ENCODE results near the gene KAZN.
A peak's percentile ranks its signal among the peaks of the same experiment; 100 is the strongest.
"Not testable (repeated sequence)": the region's sequence is repeated elsewhere in the genome, so short reads cannot be mapped to it uniquely, and the experiment has no call there.

KAZN gene

DNA sequence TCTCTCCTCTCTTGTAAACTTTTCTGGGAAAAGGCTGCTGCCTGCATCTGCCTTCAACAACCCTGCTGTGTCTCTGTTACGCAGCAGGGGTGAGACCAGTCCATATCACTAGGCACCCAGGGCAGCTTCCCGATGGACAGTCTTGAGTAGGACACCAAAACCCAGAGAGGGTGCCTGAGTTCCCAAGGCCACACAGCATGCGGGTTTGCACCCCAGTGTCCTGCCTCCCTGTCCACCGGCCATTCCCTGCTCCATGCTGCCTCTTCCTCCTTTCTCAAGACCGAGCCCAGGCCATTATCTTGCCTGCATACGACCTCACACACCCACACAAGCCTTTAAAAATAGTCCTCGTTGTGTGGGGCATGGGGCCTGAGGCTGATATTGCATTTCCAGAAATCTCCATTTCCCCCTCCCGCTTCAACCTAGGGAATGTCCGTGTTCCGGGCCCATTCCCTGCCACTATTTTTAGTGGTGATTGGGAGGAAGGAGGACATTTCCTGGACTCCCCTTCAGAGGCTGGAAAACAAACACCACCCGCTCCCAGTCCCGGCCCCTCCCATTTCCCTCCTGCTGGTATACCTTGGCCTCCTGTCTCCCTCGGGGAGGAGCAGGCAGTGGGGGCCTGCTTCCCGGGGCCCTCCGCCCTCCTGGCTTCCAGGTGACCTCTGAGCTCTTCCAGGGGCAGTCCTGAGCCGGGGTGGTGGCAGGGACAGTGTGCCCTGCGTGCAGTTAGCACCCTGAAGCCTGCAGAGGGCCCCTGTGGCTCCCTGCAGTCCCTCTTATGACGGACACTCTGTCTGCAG is 422.7 kb downstream of the KAZN start:
- DNase-seq = no peak

DNA sequence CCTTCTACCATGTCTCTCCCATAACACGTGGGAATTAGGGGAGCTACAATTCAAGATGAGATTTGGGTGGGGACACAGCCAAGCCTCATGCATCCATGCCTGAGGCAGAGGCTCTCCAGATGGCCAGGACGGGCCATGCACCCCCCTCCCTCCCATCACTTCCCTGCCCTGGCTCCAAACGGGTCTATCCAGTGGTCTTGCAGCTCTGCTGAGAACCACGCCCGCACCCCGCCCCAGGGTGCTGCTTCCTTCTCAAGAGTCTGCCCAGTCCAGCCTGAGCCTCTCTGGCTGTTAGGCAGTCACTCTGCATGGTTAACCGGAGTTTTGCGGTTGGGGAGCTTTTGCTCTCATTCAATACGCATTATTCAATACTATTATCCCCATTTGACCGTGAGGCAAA is 423.6 kb downstream of the KAZN start:
- DNase-seq = no peak

DNA sequence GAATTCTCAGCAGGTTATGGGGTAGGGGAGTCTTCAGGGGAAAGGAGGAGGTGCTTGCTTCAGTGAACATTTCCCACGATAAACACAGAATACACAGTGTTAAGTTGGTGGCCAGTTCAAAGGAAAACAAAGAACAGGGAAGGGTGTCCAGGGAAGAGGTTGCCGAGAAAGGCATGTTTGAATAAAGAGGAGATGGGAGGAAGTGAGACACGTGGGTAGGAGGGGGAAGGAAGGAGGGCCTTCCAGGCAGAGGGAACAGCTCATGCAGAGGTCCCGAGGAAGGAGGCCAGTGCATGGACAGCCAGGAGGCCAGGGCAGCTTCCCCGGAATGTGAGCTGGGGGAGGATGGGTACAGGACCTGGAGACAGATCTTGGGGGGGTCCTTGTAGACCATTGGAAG is 424.7 kb downstream of the KAZN start:
- DNase-seq = no peak

DNA sequence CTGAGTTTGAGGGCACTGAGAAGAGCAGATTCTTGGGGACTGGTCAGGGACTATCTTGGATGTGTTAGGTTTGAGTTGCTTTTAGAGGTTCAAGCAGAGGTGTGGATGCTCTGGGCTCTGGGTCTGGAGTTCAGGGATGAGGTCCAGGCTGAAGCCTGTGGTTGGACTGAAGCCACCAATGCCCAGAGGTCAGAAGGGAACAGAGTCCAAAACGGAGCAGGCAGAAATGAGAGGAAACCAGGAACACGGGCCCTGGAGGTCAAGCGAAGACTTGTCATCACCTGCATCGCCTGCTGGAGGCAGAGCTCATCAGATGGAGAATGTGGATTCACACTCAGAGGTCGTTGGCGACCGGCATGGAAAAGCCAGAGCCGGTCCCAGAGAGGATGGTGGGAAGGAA is 425.5 kb downstream of the KAZN start:
- DNase-seq = no peak

DNA sequence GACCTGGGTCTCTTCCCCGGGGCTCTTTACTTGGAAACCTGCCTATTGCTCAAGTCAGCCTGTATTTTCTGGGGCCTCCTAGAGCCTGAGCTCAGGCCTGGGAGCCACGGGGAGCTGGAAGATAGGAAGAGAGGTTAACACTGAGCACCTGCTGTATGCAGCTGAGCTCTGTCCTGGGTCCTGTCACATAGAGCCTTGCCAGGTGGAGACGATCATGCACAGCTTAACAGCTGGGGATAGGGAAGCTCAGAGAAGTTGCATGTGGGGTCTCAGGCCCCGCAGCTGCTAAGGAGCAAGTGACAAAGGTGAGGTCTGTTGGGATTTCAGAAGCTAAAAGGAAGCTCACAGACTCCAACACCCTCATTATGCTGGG is 427.6 kb downstream of the KAZN start:
- DNase-seq = no peak

DNA sequence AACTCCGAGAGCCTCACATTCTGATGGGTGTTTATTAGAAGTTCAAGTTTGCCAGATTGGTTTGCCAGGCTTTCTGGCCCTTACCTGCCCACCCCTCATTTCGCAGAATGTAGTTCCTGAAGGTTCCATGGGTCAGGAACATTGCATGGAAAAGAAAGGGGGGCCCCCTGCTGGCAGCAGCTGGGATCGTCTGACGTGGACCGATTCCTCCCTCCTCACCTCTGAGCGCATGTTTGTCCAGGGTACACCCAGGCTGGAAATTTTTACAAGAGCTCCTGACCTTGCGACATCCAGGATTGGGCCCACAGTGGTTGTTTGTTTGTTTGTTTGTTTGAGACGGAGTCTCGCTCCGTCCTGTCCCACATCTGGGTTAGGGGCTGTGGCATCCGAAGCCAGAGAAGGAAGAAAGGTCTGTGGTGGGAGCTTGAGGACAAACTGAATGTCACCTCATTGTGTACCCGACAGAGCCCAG is 429.1 kb downstream of the KAZN start:
- DNase-seq = peak; percentile 9

DNA sequence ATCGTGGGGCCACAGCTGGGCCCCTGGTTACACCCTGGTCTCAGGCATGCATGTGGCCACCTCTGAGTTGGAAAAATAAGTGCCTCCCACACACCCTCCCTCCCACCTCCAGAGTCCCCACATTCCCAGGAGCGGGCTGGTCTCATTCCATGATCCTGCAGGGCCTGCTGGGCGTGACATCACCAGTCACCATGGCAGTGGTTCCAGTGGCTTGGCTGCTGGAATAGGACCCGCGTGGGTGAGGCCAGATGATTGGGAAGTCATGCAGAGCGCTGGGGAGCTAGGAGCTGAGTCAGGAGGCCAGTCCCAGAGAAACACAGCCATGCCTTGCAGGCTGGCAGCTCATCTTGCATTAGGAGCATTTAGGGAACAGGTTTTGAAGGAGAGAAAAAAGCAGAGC is 429.6 kb downstream of the KAZN start:
- no peak for DNase-seq

DNA sequence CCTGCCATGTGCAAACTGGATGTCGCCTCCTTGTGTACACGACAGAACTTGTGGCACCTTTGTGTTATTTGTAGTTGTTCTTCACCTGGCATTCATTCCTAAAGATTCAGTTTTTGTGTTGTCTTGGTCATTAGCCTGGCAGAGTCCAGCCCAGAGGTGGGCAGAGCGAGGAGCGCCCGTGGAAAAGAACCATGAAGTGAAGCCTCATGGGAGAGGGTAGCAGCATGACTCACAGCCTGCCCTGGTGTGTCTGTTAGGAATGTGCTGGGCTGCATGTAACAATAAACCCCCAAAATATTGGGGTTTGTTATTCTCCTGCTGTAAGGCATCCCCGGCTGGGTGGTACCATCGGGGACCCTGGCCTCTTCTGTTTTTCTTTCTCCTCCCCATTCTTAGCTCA is 430.1 kb downstream of the KAZN start:
- DNase-seq = no peak

DNA sequence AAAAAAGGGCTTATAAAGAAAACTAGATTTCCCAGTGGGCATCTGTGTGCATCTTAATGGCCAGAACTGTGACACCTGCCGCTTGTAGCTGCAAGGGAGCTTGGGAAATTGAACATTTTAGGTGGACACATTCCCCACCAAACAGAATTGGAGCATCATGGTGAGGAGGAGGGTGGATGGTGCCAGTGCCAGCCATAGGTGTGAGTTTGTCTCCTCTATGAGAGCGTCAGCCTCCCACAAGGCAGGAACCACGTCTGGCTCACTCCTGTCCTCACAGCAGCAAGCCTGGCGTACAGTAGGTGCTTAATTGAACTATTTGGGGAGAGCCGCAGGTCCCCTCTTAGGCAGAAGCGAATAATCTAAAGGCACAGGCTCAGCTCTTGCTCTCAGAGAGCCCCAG is 430.6 kb downstream of the KAZN start:
- DNase-seq = no peak

DNA sequence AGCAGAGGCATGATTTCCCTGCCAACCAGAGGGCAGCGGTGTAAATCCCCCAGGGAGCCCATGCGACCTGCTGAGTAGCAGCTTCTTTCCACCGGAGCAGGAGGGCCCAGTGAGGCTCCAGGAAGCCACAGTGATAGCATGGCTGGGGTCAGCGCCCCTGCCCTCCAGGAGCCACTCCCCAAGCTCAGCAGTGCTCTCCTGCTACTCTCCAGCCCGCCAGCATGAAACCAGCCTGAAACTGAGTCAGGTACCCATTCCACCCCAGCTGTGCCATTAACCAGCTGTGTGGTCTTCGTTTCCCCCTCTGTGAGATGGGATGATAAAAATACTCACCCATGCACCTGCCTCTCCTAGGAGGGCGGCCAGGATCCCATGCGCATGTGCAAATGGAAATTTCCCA is 431.3 kb downstream of the KAZN start:
- DNase-seq = no peak

DNA sequence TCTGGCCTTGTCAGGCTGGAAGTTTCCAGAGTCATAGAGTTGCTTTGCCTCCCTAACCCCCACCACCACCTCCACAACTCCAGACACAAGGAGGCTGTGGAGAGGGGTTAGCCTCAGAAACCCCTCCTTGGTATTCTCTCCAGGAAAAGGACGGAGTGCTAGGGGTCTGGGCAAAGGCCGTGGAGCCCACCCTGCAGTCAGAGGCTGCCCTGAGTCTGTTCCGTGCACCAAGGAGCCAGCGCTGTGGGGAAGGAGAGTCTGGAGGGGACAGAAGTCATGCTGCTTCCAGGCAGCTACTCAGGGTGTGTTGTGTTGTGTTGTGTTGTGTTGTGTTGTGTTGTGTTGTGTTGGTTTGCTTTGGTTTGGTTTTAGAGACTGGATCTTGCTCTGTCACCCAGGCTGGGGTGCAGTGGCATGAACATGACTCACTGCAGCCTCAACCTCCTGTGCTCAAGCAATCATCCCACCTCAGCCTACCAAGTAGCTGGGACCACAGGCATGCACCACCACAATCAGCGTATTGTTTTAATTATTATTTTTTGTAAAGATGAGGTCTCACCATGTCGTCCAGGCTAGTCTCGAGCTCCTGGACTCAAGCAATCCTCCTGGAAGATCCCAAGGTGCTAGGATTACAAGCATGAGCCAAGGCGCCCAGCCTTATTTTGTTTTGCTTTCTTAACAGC is 432.9 kb downstream of the KAZN start:
- no peak for DNase-seq

DNA sequence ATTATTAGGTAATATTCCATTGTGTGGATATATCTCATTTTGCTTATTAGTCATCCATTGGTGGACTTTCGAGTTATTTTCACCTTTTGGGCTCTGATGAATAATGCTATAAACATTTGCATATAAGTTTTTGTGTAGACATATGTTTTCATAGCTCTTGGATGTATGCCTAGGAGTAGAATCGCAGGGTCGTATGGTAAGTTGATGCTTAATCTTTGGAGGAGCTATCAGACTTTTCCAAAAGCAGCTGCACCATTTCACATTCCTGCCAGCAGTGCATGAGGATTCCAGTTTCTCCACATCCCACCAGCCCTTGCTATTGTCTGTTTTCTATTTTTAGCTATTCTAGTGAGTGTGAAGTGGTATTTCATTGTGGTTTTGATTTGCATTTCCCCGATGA is 434.8 kb downstream of the KAZN start:
- no peak for DNase-seq

DNA sequence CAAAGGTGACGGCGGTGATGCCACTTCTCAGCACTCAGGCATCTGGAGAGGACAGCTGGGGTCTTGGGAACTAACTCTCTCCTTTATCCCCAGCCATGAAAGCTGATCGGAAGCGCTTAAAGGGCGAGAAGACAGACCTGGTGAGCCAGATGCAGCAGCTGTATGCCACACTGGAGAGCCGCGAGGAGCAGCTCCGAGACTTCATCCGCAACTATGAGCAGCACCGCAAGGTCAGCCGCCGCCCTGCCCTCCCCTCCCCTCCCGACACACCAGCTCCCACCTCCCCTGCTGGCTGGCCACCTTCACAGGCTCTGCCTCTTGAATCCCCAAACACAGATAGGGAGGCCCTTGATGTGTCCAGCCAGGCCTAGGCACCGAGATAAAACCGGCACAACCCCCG is 436.2 kb downstream of the KAZN start:
- DNase-seq = no peak

DNA sequence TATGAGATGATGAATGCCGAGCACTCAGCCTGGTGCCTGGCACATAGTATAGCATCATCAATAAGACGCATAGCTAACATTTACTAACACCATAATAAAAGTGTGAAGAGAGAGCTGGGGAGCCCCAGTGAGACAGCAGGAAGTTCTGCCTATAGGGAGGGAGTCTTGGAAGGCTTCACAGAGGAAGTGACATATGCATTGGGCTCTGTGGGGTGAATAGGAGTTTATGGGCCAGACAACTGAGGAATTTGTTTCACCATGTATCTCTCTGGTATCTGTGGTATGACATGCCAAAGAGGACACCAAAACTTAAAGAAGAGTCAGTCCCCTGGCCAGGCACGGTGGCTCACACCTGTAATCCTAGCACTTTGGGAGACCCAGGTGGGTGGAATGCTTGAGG is 436.8 kb downstream of the KAZN start:
- no peak for DNase-seq

DNA sequence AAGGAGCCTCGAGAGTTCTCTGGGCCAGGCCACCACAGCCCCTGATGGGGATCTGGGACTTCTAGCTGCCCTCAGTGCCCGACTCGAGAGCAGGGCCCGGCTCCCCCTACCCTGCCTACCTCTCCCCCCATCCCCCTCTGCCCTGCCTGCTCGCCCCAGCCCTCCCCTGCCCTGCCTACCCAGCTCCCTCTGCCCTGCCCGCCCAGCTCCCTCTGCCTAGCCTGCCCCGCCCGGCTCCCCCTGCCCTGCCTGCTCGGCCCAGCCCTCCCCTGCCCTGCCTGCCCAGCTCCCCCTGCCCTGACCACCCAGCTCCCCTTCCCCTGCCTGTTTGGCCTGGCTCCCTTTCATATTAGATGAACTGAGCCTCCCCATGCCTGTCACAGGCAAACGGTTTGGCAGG is 437.6 kb downstream of the KAZN start:
- DNase-seq = no peak

DNA sequence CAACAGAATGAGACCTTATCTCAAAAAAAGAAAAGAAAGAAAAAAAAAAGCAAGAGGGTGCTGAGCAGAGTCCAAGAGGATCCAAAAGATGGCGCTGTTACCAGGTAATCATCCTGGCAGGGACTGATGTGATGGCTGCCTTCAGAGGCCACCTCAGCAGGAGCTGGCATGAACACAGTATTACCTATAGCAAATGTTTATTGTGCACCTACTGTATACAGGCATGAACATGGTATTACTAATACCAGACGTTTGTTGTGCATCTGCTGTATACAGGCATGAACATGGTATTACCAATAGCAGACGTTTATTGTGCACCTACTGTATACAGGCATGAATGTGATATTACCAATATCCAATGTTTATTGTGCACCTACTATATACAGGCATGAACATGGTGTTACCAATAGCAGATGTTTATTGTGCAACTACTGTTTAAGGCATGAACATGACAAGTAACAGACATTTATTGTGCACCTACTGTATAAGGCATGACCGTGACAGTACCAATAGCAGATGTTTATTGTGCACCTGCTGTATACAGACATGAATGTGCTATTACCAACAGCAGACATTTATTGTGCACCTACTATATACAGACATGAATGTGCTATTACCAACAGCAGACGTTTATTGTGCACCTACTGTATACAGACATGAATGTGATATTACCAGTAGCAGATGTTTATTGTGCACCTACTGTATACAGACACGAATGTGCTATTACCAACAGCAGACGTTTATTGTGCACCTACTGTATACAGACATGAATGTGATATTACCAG is 439.9 kb downstream of the KAZN start:
- DNase-seq = peak; percentile 10

DNA sequence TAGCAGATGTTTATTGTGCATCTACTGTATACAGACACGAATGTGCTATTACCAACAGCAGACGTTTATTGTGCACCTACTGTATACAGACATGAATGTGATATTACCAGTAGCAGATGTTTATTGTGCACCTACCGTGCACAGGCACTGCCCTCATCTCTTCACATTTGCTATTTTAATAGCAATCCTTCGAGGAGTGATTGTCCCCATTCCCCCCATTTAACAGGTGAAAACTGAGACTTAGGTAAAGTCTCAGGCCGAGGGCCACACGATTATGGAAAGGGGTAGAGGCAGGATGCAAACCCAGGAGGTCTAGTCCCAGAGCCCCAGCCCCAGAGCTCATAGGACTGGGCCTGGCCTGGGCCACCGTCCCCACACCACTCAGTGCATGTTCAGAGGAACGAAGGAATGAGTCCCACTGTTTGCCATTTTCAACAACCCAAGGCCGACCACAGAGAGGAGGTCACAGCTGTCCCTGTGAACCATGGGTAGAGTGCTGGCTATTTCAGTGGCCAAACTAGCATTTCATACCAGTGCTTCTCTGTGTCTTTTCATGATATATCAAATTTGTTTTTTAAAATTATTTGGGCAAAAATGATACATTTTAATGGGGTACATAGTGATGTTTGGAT is 440.6 kb downstream of the KAZN start:
- DNase-seq = no peak

DNA sequence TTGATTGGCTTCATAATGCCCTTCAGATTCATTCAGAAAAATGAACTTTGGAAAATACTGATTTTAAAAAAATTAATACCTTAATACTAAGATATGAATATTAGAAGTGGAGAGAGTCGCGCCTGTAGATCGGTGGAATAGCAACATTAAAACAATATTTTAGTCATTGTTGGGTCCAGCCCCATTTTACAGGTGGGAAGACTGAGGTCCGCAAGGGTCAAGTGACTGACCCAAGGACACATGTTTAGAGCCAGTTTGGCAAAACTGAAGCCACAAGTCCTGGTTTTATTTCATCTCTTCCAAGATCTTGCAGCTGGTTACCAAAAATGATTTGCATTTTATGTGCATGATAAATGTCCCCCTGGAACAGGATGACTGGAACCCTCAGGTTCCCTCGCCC is 441.4 kb downstream of the KAZN start:
- DNase-seq = no peak

DNA sequence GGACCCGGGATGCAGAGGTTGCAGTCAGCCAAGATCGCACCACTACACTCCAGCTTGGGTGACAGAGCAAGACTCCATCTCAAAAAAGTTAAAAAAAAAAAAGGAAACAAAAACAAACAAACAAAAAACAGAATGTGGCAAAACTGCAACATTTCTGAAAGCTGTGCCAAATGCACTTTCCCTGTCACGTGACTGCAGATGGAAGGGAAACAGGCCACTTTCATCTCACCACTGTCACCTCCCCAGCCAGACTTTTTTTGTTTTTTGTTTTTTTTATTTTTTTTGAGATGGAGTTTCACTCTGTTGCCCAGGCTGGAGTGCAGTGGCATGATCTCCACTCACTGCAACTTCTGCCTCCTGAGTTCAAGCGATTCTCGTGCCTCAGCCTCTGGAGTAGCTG is 442.2 kb downstream of the KAZN start:
- DNase-seq = not testable (repeated sequence)

DNA sequence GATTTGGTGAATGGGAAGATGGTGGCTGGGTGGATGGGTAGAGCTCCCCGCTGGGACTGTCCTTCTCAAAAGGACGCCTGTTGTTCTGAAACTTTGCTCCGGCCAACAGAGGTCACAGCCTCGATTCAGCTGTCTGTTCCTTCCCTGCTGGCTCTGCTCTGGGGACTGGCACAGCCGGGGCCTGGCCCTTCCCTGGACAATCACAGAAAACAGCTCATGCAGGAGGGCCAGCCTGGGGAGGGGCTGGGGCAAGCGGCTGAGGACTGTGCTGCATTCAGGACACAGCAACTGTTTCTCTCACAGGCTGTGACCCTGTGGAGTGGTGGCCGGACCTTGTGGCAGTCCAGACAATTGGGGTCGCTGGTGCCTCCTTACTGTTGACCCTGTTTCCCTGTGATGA is 444.4 kb downstream of the KAZN start:
- no peak for DNase-seq

DNA sequence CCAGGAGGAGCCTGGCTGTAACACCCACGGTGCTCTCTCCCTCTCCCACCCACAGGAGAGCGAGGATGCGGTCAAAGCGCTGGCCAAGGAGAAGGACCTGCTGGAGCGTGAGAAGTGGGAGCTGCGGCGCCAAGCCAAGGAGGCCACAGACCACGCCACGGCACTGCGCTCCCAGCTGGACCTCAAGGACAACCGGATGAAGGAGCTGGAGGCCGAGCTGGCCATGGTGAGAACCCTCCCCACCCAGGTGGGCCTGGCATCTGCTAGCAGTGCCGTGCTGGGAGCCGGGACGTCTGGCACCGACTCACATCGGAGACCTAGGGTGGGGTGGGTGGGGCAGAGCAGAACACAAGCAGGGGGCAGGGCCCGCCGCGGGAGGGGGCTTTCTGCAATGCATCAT is 445.4 kb downstream of the KAZN start:
- DNase-seq = no peak

DNA sequence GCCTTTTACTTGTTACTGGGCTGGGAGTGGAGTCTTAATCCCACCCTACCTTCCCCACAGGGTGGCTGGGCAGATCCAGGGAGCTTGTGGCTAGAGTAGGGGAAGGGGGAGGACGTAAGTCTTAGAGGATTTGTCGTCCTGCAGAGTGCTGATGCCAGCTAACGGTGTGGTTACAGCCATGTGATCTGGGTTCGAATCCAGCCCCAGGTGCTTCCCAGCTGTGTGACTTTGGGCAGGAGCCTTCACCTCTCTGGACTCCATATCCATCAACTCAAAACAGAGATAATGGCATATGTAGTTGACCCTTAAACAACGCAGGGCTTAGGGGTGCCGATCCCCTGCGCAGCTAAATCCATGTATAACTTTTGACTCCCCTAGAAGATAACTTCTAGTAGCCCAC is 446.6 kb downstream of the KAZN start:
- DNase-seq = no peak

DNA sequence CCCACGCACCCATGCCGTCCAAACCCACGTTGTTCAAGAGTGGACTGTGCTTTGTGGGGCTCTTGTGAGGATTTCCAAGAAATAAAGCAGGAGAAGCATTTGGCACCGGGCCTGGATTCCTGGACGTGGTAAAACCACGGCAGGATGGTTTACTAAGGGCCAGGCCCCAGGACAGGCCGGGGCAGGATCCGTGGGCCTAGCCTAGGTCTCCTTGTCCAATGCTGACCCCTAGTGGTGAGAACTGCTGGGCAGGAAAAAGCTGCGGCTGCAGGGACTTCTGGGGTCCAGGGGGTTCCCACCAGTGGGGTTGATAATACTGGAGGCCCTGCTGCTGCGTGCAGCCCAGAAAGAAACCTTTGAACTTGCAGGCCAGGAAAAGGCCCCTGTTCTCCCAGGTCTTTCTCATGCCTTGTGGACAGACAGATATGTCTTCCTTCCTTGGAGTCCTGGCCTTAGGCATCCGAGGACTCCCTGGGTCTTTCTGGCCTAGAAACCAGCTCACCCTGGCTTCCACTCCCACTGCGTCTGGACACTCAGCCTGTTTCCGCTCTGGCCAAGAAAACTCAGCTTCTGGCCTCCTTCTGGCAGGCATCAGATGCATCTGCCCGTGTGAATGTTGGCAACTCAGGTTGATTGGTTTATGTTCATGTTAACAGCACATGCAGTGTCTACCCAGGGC is 448.1 kb downstream of the KAZN start:
- DNase-seq = peak; percentile 38

All from CD4-positive, alpha-beta T cell treated with Interleukin-10 for 1 hour (primary cell).